Body of pancreas (tissue), 4 donors: ENCODE data around the gene NANOS3. TPM values are rescaled to one million over a fixed set of nuclear protein-coding genes. Genes with fewer than 3 reads are reported as not detected.
A peak's percentile ranks its signal among the peaks of the same experiment; 100 is the strongest.

Source experiments
- ATAC-seq: fragments of 150-250 bp; one replicate; pipeline ENCODE4 v1.9.1; 2016
- DNase-seq, 4 donors: peaks; one replicate each; pipeline ENCODE4 v3.0.0-alpha.2; 2019
- H3K27ac ChIP-seq, 4 donors: fragments of 200-600 bp; sonication (generic); 1 replicate in 3 of 4; 2 replicates in 1 of 4; pipeline versions ENCODE4 v1.5.1 to v1.6.1; 2016 to 2019; ENCODE audit warnings: mild to moderate bottlenecking in 1 of 4, mixed read lengths in 1 of 4, moderate library complexity in 1 of 4
- H3K27me3 ChIP-seq, 2 donors: fragments of 200-600 bp; sonication (generic); one replicate each; pipeline ENCODE4 v1.6.0; 2016; ENCODE audit warnings: mild to moderate bottlenecking in 1 of 2
- H3K36me3 ChIP-seq, 2 donors: fragments of 200-600 bp; sonication (generic); replicated peaks in 1 of 2; 2 replicates each; pipeline ENCODE4 v1.5.1; 2016; ENCODE audit warnings: low read depth in 2 of 2; ENCODE audit not compliant: insufficient read depth in 1 of 2
- H3K4me1 ChIP-seq: fragments of 200-600 bp; sonication (generic); one replicate; pipeline ENCODE4 v1.6.0; 2016
- H3K4me3 ChIP-seq, 2 donors: fragments of 200-600 bp; sonication (generic); 1 replicate in 1 of 2; 2 replicates in 1 of 2; pipeline ENCODE4 v1.5.1; 2016 to 2019
- H3K9me3 ChIP-seq, 3 donors: fragments of 200-600 bp; sonication (generic); 1 replicate in 2 of 3; 2 replicates in 1 of 3; pipeline ENCODE4 v1.5.1; 2016
- POLR2A ChIP-seq, 3 donors: fragments of 450-650 bp; IDR thresholded peaks; one replicate each; pipeline ENCODE4 v1.6.1; 2016; ENCODE audit warnings: antibody characterized with exemption in 3 of 3, mild to moderate bottlenecking in 2 of 3
- WGBS, 2 donors: methylation state at CpG; one replicate each; pipeline ENCODE4 v1.1.5; 2017; 5-methylcytosine and 5-hydroxymethylcytosine counted together
- intact Hi-C: fragments of 100-400 bp; cut with DNase I; formaldehyde crosslinking; loops from one replicate; pipeline ENCODE4 v1.15.1; 2023
- total RNA-seq, 2 donors: library from RNA; depleted of rRNA; stranded (reverse); fragments of >200 nt; gene quantifications; one replicate each; pipeline ENCODE4 v1.1.0, GENCODE V29; 2016
- TF ChIP-seq, protein P1 (sequence below), 7 experiments: fragments of 450-650 bp in 4 of 7; fragments of 200-600 bp in 3 of 7; sonication (generic) in 3 of 7; IDR thresholded peaks; one replicate each; pipeline ENCODE4 v1.5.1; 2016 to 2019; ENCODE audit warnings: antibody characterized with exemption in 7 of 7

The NANOS3 gene
- total RNA-seq, 2 donors from 2014 or later: not detected

- WGBS, 2 donors: 57 to 76% methylated on average over 7 to 20 of the region's 21 CpGs
- no peaks in the 10 kb centered on the region for H3K9me3 ChIP-seq
- H3K36me3 ChIP-seq: peaks cover 0 to 4% of the 10 kb centered on the region in 2 donors
- H3K4me1 ChIP-seq: peaks cover 61% of the 10 kb centered on the region
- DNase-seq (peak in 1 of 4 donors; percentile 65), ATAC-seq (no peak)
- intact Hi-C loops: no loop called here
- H3K27ac ChIP-seq: peak overlapping the region in 2 of 4 donors; percentile 71 to 95
- H3K4me3 ChIP-seq: no peak overlapping the region
- no peaks in the 10 kb centered on the region for H3K27me3 ChIP-seq
- TF ChIP-seq POLR2A (IDR thresholded peaks at IDR 0.05): peak in 1 of 3 donors; percentile 4
- TF ChIP-seq, protein P1, sequence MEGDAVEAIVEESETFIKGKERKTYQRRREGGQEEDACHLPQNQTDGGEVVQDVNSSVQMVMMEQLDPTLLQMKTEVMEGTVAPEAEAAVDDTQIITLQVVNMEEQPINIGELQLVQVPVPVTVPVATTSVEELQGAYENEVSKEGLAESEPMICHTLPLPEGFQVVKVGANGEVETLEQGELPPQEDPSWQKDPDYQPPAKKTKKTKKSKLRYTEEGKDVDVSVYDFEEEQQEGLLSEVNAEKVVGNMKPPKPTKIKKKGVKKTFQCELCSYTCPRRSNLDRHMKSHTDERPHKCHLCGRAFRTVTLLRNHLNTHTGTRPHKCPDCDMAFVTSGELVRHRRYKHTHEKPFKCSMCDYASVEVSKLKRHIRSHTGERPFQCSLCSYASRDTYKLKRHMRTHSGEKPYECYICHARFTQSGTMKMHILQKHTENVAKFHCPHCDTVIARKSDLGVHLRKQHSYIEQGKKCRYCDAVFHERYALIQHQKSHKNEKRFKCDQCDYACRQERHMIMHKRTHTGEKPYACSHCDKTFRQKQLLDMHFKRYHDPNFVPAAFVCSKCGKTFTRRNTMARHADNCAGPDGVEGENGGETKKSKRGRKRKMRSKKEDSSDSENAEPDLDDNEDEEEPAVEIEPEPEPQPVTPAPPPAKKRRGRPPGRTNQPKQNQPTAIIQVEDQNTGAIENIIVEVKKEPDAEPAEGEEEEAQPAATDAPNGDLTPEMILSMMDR (IDR thresholded peaks at IDR 0.05): no peak
Measured at GRCh38 chr19:13835791-13836723, 40.9 kb upstream of the NANOS3 start.

- ATAC-seq (no peak), DNase-seq (no peak)
- Histone ChIP-seq H3K9me3 (no peaks in the 10 kb centered on the region), H3K36me3 (peaks cover 0 to 4% of the 10 kb centered on the region in 2 donors), H3K4me3 (no peak overlapping the region), H3K27me3 (no peaks in the 10 kb centered on the region), H3K27ac (peak overlapping the region; percentile 83 to 96 (median 92)), H3K4me1 (peaks cover 67% of the 10 kb centered on the region)
- no peak for TF ChIP-seq POLR2A (IDR thresholded peaks at IDR 0.05)
- TF ChIP-seq, protein P1 (IDR thresholded peaks at IDR 0.05): no peak
- 71 to 79% methylated on average over 16 to 18 of the region's 18 CpGs for WGBS, 2 donors
- intact Hi-C loops: no loop called here
Measured at GRCh38 chr19:13838435-13839129, 38.4 kb upstream of the NANOS3 start.

- DNase-seq: peak; percentile 62 to 81 (median 76)
- Histone ChIP-seq H3K27me3 (no peaks in the 10 kb centered on the region), H3K4me1 (peaks cover 65% of the 10 kb centered on the region), H3K4me3 (no peak overlapping the region), H3K36me3 (peaks cover 0 to 4% of the 10 kb centered on the region in 2 donors), H3K9me3 (no peaks in the 10 kb centered on the region), H3K27ac (peak overlapping the region; percentile 83 to 96 (median 92))
- ATAC-seq: peak; percentile 40
- intact Hi-C loops: no loop called here
- TF ChIP-seq POLR2A (IDR thresholded peaks at IDR 0.05): peak in 2 of 3 donors; percentile 59 to 64
- TF ChIP-seq, protein P1 (IDR thresholded peaks at IDR 0.05): peak in 1 of 7 experiments; percentile 7
- WGBS, 2 donors: 26 to 29% methylated on average over 28 to 36 of the region's 36 CpGs
Measured at GRCh38 chr19:13839130-13839937, 37.6 kb upstream of the NANOS3 start.

DNA sequence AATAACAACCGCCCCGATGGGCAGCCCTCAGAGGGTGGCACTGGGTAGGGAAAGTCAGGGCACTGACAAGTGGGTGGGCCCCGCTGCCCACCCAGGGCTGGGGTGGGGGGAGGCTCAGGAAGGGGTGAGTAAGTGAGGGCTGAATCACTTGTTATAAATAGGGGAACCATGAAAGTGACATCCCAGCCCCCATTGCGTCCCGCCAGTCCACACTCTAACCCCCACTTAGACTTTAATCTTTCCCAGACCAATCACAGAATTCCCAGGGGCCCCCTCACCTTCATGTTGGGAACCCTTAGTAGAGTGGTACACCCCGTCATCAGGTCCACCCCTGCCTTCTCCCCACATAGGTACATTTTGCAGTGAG lies 37.0 kb upstream of the NANOS3 start:
- no peaks in the 10 kb centered on the region for H3K27me3 ChIP-seq
- H3K9me3 ChIP-seq: no peaks in the 10 kb centered on the region
- H3K27ac ChIP-seq: peak overlapping the region; percentile 83 to 96 (median 92)
- DNase-seq (no peak), ATAC-seq (no peak)
- H3K36me3 ChIP-seq: peaks cover 0 to 4% of the 10 kb centered on the region in 2 donors
- no peak overlapping the region for H3K4me3 ChIP-seq
- H3K4me1 ChIP-seq: peaks cover 61% of the 10 kb centered on the region
- TF ChIP-seq POLR2A (IDR thresholded peaks at IDR 0.05): no peak
- TF ChIP-seq, protein P1 (IDR thresholded peaks at IDR 0.05): no peak
- intact Hi-C loops: no loop called here
- 44 to 46% methylated on average over 5 to 6 of the region's 6 CpGs for WGBS, 2 donors
